Stomach (tissue), 9 donors: Measurements from ENCODE around the gene TEX29. TPM values are rescaled to one million over a fixed set of nuclear protein-coding genes. Genes with fewer than 3 reads are reported as not detected.

Source experiments
- DNase-seq, 2 donors: peaks; one replicate each; pipeline versions ENCODE4 v3.0.0 to v3.0.0-alpha.2; 2013 to 2019
- H3K27ac ChIP-seq, 5 donors: fragments of 200-600 bp in 4 of 5; sonication (generic) in 4 of 5; one replicate each; pipeline ENCODE4 v1.5.1; 2013 to 2019; ENCODE audit warnings: mild to moderate bottlenecking in 1 of 5, moderate library complexity in 1 of 5
- H3K27me3 ChIP-seq, 3 donors: fragments of 200-600 bp; sonication (generic); one replicate each; pipeline ENCODE4 v1.5.1; 2017 to 2019; ENCODE audit warnings: mixed run types in 1 of 3
- H3K36me3 ChIP-seq, 4 donors: fragments of 200-600 bp; sonication (generic); 1 replicate in 3 of 4; 2 replicates in 1 of 4; pipeline ENCODE4 v1.5.1; 2016 to 2019
- H3K4me1 ChIP-seq, 4 donors: fragments of 200-600 bp; sonication (generic); one replicate each; pipeline ENCODE4 v1.5.1; 2016 to 2019
- H3K4me3 ChIP-seq, 4 donors: fragments of 200-600 bp; sonication (generic) in 3 of 4; one replicate each; pipeline ENCODE4 v1.5.1; 2016 to 2019; ENCODE audit warnings: mild to moderate bottlenecking in 1 of 4
- H3K9me3 ChIP-seq, 4 donors: fragments of 200-600 bp; sonication (generic); one replicate each; pipeline ENCODE4 v1.5.1; 2016 to 2019
- CTCF ChIP-seq, 7 experiments: fragments of 450-650 bp in 4 of 7; fragments of 200-600 bp in 3 of 7; sonication (generic) in 3 of 7; IDR thresholded peaks; one replicate each; pipeline ENCODE4 v1.5.1; 2016 to 2019; ENCODE audit warnings: antibody characterized with exemption in 7 of 7, control low read depth in 2 of 7, mild to moderate bottlenecking in 1 of 7
- EP300 ChIP-seq: sonication (generic); formaldehyde crosslinking; IDR thresholded peaks from one replicate; pipeline ENCODE4 v1.6.1; 2017; ENCODE audit warnings: antibody characterized with exemption
- POLR2A ChIP-seq, 4 donors: fragments of 450-650 bp; IDR thresholded peaks; one replicate each; pipeline ENCODE4 v1.6.1; 2016; ENCODE audit warnings: antibody characterized with exemption in 4 of 4, control low read depth in 2 of 4, mild to moderate bottlenecking in 1 of 4, moderate library complexity in 1 of 4
- POLR2AphosphoS5 ChIP-seq, 3 donors: sonication (generic); formaldehyde crosslinking; IDR thresholded peaks; one replicate each; pipeline ENCODE4 v1.6.1; 2016; ENCODE audit warnings: antibody characterized with exemption in 3 of 3
- WGBS, 5 donors: extraction: QIAGEN DNeasy Blood & Tissue Kit in 3 of 5; methylation state at CpG; one replicate each; pipeline versions ENCODE4 v1.1.5 to v1.1.7; 2013 to 2018; 5-methylcytosine and 5-hydroxymethylcytosine counted together
- intact Hi-C: fragments of 100-400 bp; cut with DNase I; formaldehyde crosslinking; loops from one replicate; pipeline ENCODE4 v1.15.1; 2023; ENCODE audit warnings: low total_unique reads
- polyA plus RNA-seq, 3 donors: library from polyadenylated mRNA; stranded (reverse); fragments of 200-250 nt; gene quantifications; one replicate each; pipeline ENCODE4 v1.2.3, GENCODE V29; 2013
- total RNA-seq, 5 donors: library from RNA; depleted of rRNA; stranded (reverse); fragments of >200 nt; gene quantifications; one replicate each; pipeline versions ENCODE4 v1.1.0 to v1.2.3, GENCODE V29; 2014 to 2016
- donor health status: healthy with polysubstance abuse.
- donor health status: Bipolar disorder and iron deficiency.
- donor health status: healthy.

TEX29 gene
- total and polyA plus RNA-seq, 8 donors, result 0.87 to 2.2 TPM; not detected in 6

DNA sequence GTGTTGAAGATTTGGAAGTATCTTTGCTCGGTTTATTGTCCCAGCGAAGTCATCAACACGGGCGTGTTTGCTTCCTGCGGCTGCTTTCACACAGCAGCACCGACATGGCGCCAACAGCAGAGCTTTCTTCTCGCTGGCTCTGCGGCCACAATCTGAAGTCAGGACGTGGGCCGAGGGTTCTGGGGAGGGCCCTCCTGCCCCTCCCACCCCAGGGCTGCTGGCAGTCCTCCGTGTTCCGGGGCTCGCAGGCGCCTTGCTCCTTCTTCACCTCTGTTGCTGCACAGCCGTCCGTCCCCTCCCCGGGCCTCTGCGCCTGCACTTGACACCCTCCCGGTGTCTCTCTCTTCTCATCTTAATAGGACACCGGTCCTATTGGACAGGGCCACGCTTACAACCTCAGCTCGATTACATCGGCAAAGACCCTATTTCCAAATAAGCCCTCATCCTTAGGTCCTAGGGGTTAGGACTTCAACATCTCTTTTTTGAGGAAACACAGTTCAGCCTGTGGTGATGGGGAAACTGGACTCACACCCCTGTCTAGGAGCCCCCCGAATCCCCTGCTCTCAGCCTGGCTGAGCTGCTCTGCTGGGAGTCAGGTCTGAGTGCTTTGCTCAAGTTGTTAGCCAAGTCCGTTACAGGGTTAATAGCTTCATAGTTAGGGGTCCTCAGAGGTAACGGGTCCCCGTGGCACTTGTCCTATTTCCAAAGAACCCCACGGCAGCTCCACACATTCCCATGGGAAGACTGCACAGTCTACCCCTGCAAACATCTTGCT, 2.7 kb upstream of the TEX29 start:
- WGBS, 5 donors, result 80 to 92% (median 84%) methylated on average over 29 of the region's 29 CpGs
- H3K27ac ChIP-seq, result no peak overlapping the region
- peaks cover 0 to 27% (median 14%) of the 10 kb centered on the region in 4 donors for H3K36me3 ChIP-seq
- no peak overlapping the region for H3K4me3 ChIP-seq
- DNase-seq, result no peak
- peaks cover 0 to 7% (median 5%) of the 10 kb centered on the region in 4 donors for H3K9me3 ChIP-seq
- no peaks in the 10 kb centered on the region for H3K4me1 ChIP-seq
- TF ChIP-seq POLR2A (IDR thresholded peaks at IDR 0.05), result no peak
- intact Hi-C loops, result no loop called here
- H3K27me3 ChIP-seq, result no peaks in the 10 kb centered on the region

- intact Hi-C loops, result no loop called here
- no peak overlapping the region for H3K27ac ChIP-seq
- no peaks in the 10 kb centered on the region for H3K4me1 ChIP-seq
- WGBS, 5 donors, result 69 to 93% (median 76%) methylated on average over 11 to 13 of the region's 13 CpGs
- TF ChIP-seq CTCF (IDR thresholded peaks at IDR 0.05) (no peak), POLR2AphosphoS5 (IDR thresholded peaks at IDR 0.05) (no peak), EP300 (no peak), POLR2A (IDR thresholded peaks at IDR 0.05) (no peak)
- H3K9me3 ChIP-seq, result peaks cover 0 to under 1% (median 0%) of the 10 kb centered on the region in 4 donors
- no peak for DNase-seq
- H3K4me3 ChIP-seq, result no peak overlapping the region
- peaks cover 0 to 21% (median 12%) of the 10 kb centered on the region in 4 donors for H3K36me3 ChIP-seq
- H3K27me3 ChIP-seq, result no peaks in the 10 kb centered on the region
These were observed 2.1 kb upstream of the TEX29 start for GRCh38 chr13:111318386-111318785.

GRCh38 chr13:111319521-111319920, 921 bp upstream of the TEX29 start:
- Histone ChIP-seq H3K27me3 (no peaks in the 10 kb centered on the region), H3K36me3 (peaks cover 0 to 21% (median 12%) of the 10 kb centered on the region in 4 donors), H3K4me1 (no peaks in the 10 kb centered on the region), H3K9me3 (no peaks in the 10 kb centered on the region), H3K27ac (no peak overlapping the region), H3K4me3 (no peak overlapping the region)
- no peak for DNase-seq
- intact Hi-C loops, result no loop called here
- TF ChIP-seq POLR2AphosphoS5 (IDR thresholded peaks at IDR 0.05) (no peak), POLR2A (IDR thresholded peaks at IDR 0.05) (no peak), CTCF (IDR thresholded peaks at IDR 0.05) (no peak), EP300 (no peak)
- WGBS, 5 donors, result 90 to 95% (median 93%) methylated on average over 12 of the region's 12 CpGs

DNA sequence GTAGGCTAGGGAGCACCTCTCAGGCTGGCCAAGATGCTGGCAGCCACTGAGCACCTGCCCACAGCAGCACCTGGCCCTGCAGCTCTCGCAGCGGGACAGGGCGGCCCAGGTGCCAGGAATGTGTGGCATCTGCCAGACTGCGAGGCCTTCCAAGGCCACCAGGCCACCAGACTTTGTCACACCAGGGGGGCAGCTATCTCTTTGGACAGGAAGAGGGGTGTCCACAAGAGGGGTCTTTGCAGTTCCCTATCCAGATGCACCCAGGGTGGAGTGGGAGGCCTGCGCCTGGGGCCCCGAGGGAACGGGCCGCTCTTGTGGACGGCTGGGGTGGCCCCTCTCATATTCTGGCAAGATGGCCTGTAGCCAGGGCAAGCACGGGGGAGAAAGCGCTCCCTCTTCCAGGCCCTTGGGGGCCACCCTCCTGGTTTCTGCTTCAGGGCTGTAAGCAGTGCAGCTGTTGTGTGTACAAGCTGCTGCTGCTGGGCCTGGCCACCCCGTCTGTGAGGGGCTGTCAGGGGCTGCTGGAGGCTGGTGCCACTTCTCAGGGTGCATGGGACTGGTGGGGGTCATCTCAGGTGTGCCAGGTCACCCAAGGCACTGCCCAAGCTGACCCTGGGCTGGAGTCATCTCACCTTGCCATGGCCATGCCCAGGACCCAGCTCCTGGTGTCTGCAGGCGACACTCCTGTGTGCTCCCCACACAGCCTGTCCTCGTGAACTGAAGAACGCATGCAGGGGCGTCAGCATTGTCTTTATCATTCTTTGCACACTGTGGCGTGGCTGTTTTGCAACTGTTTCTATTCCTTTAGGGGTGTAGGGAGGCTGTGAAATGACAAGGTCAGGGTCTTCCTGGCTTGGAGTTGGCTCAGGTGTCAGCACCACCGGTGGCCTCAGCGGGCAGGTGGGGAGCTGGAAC, 1.8 kb downstream of the TEX29 start:
- no peaks in the 10 kb centered on the region for H3K9me3 ChIP-seq
- H3K27me3 ChIP-seq, result no peaks in the 10 kb centered on the region
- H3K4me3 ChIP-seq, result no peak overlapping the region
- 85 to 94% (median 88%) methylated on average over 12 to 19 of the region's 19 CpGs for WGBS, 5 donors
- peak in 1 of 2 donors; percentile 17 for DNase-seq
- no peaks in the 10 kb centered on the region for H3K4me1 ChIP-seq
- TF ChIP-seq CTCF (IDR thresholded peaks at IDR 0.05), result no peak
- no peak for TF ChIP-seq EP300
- TF ChIP-seq POLR2A (IDR thresholded peaks at IDR 0.05), result no peak
- TF ChIP-seq POLR2AphosphoS5 (IDR thresholded peaks at IDR 0.05), result no peak
- H3K27ac ChIP-seq, result no peak overlapping the region
- intact Hi-C loops, result no loop called here
- peaks cover 0 to 3% (median 0%) of the 10 kb centered on the region in 4 donors for H3K36me3 ChIP-seq
